GM12878 (cell line): ENCODE data around the gene TEKT2. TPM values are rescaled to one million over a fixed set of nuclear protein-coding genes. Genes with fewer than 3 reads are reported as not detected.

ENCODE experiments used
- ATAC-seq: fragments of 200-7000 bp; cut with Tn5 transposase; 3 replicates; pipeline ENCODE4 v1.9.1; 2020; ENCODE audit warnings: mild to moderate bottlenecking, moderate library complexity
- BruUV-seq: library from RNA; stranded (reverse); fragments of 400-500 nt; replicated peaks from 2 replicates; lab custom pipeline; 2021; lab: Mats Ljungman, UMichigan
- CTCF ChIA-PET: fragments of 300-600 bp; sonication (Branson Sonifier 250); formaldehyde crosslinking; extraction: SDS; loops from one replicate; lab custom pipeline; 2021; ENCODE audit warnings: inconsistent platforms; lab: Yijun Ruan, JAX
- POLR2A ChIA-PET: fragments of 350-600 bp; formaldehyde crosslinking; extraction: SDS; loops from one replicate; lab custom pipeline; 2021; ENCODE audit warnings: inconsistent platforms; lab: Charles Lee
- RAD21 ChIA-PET: fragments of 300-600 bp; sonication (Branson Sonifier 250); formaldehyde crosslinking; loops from one replicate; lab custom pipeline; 2023; ENCODE audit warnings: antibody characterized with exemption; ENCODE audit not compliant: unreplicated experiment; lab: Charles Lee
- SMC1A ChIA-PET: fragments of 300-600 bp; sonication (Branson Sonifier 250); formaldehyde crosslinking; loops from one replicate; lab custom pipeline; 2023; ENCODE audit not compliant: unreplicated experiment, uncharacterized antibody; lab: Charles Lee
- DNase-seq: peaks from one replicate; pipeline ENCODE4 v3.0.0-alpha.2; 2011; ENCODE audit warnings: low read depth, low spot score
- FAIRE-seq: peaks from 3 replicates; lab custom pipeline; 2011; peaks lifted over from hg19 to GRCh38; lab: Jason Lieb, UNC
- H2AFZ ChIP-seq: 2 replicates; pipeline ENCODE4 v1.6.0; 2011; ENCODE audit warnings: low read depth, low read length, control low read depth; ENCODE audit not compliant: control insufficient read depth
- H3K27ac ChIP-seq: 2 replicates; pipeline ENCODE4 v1.5.1; 2011; ENCODE audit warnings: control low read depth; ENCODE audit not compliant: control insufficient read depth, insufficient read depth
- H3K27me3 ChIP-seq, 2 experiments: replicated peaks in 1 of 2; 2 replicates each; pipeline versions ENCODE4 v1.6.0 to v1.6.1; 2011; ENCODE audit warnings: low read length in 1 of 2; ENCODE audit not compliant: control insufficient read depth in 2 of 2, insufficient read depth in 2 of 2
- H3K36me3 ChIP-seq, 2 experiments: 2 replicates each; pipeline ENCODE4 v1.5.1; 2011; ENCODE audit warnings: low read length in 1 of 2; ENCODE audit not compliant: control insufficient read depth in 2 of 2, insufficient read depth in 2 of 2
- H3K4me1 ChIP-seq: 2 replicates; pipeline ENCODE4 v1.6.1; 2011; ENCODE audit warnings: mild to moderate bottlenecking, low read length, moderate library complexity, mixed read lengths; ENCODE audit not compliant: control insufficient read depth, insufficient read depth
- H3K4me2 ChIP-seq: 2 replicates; pipeline ENCODE4 v1.6.0; 2011; ENCODE audit warnings: control low read depth; ENCODE audit not compliant: control insufficient read depth, insufficient read depth
- H3K4me3 ChIP-seq: fragments of 200-600 bp; sonication (generic); 2 replicates; pipeline ENCODE4 v1.5.1; 2016
- H3K79me2 ChIP-seq: 2 replicates; pipeline ENCODE4 v1.6.0; 2011; ENCODE audit warnings: low read length; ENCODE audit not compliant: control insufficient read depth, insufficient read depth
- H3K9ac ChIP-seq: 2 replicates; pipeline ENCODE4 v1.8.0; 2011; ENCODE audit warnings: low read length, control low read depth, mixed read lengths; ENCODE audit not compliant: control insufficient read depth, insufficient read depth
- H3K9me3 ChIP-seq: replicated peaks from 3 replicates; pipeline ENCODE4 v1.5.1; 2011; ENCODE audit warnings: mild to moderate bottlenecking, low read length; ENCODE audit not compliant: control insufficient read depth, insufficient read depth
- H4K20me1 ChIP-seq: 2 replicates; pipeline ENCODE4 v1.6.0; 2011; ENCODE audit not compliant: control insufficient read depth, insufficient read depth
- EGR1 ChIP-seq, 2 experiments: IDR thresholded peaks; 1 replicate in 1 of 2; 2 replicates in 1 of 2; pipeline ENCODE4 v1.6.1; 2011 to 2012; ENCODE audit warnings: low read depth in 2 of 2, low read length in 2 of 2, borderline replicate concordance in 1 of 2, mild to moderate bottlenecking in 1 of 2, moderate library complexity in 1 of 2
- ETV6 ChIP-seq, 2 experiments: fragments of 450-650 bp in 1 of 2; IDR thresholded peaks in 1 of 2; conservative IDR thresholded peaks in 1 of 2; 2 replicates each; pipeline ENCODE4 v1.6.1; 2014; ENCODE audit warnings: antibody characterized with exemption in 1 of 2, borderline replicate concordance in 1 of 2, low read depth in 1 of 2, mild to moderate bottlenecking in 1 of 2, moderate library complexity in 1 of 2
- MLLT1 ChIP-seq: fragments of 450-650 bp; IDR thresholded peaks from 2 replicates; pipeline ENCODE4 v1.6.1; 2016; ENCODE audit warnings: mild to moderate bottlenecking
- NR2C1 ChIP-seq: fragments of 450-650 bp; IDR thresholded peaks from 2 replicates; pipeline ENCODE4 v1.6.1; 2017; ENCODE audit warnings: antibody characterized with exemption, mild to moderate bottlenecking, moderate library complexity
- ZBTB33 ChIP-seq: fragments of 450-650 bp; IDR thresholded peaks from 2 replicates; pipeline ENCODE4 v1.6.1; 2017; ENCODE audit warnings: mild to moderate bottlenecking
- ZNF217 ChIP-seq: fragments of 450-650 bp; IDR thresholded peaks from 2 replicates; pipeline ENCODE4 v1.6.1; 2017; ENCODE audit warnings: antibody characterized with exemption, mild to moderate bottlenecking
- ZNF592 ChIP-seq: fragments of 450-650 bp; IDR thresholded peaks from 2 replicates; pipeline ENCODE4 v1.6.1; 2017; ENCODE audit warnings: mild to moderate bottlenecking, moderate library complexity
- WGBS: methylation state at CpG from one replicate; pipeline ENCODE4 v1.1.6; 2016; ENCODE audit warnings: low lambda C conversion rate; ENCODE audit not compliant: insufficient replicate concordance, insufficient coverage; ENCODE audit errors: missing lambda C conversion rate; 5-methylcytosine and 5-hydroxymethylcytosine counted together
- in situ Hi-C: fragments of 300-500 bp; cut with MboI; formaldehyde crosslinking; loops from 9 replicates; pipeline ENCODE4 v1.14.3; 2018; ENCODE audit warnings: mixed read lengths
- intact Hi-C: fragments of 100-400 bp; cut with micrococcal nuclease; formaldehyde crosslinking; loops from one replicate; pipeline ENCODE4 v1.14.2; 2022; ENCODE audit not compliant: unreplicated experiment
- polyA plus RNA-seq, 11 experiments: library from polyadenylated mRNA; depleted of rRNA in 4 of 11; unstranded in 6 of 11; stranded (reverse) in 5 of 11; fragments of >200 nt; fragmentation: Nextera tagmentation in 4 of 11; fragmentation: Illumina TruSeq in 1 of 11; extraction: Ambion mirVana in 4 of 11; extraction: Trizol in 1 of 11; gene quantifications; 1 replicate in 1 of 11; 2 replicates in 10 of 11; pipeline versions ENCODE4 v1.2.1 to v1.2.3, GENCODE V29; 2011 to 2016; ENCODE audit warnings: inconsistent platforms in 2 of 11, missing spikeins in 2 of 11, low read depth in 1 of 11
- total RNA-seq, 4 experiments: library from RNA; depleted of rRNA in 3 of 4; stranded (reverse); fragments of >200 nt in 3 of 4; fragmentation: Illumina TruSeq in 1 of 4; extraction: Trizol in 1 of 4; gene quantifications; 2 replicates each; pipeline versions ENCODE4 v1.2.1 to v1.2.3, GENCODE V29; 2013 to 2021

The TEKT2 gene
- total and polyA plus RNA-seq, 10 of the 15 experiments (the other 5 are each of a cell fraction or from before 2014, with no cell fraction given) = 0.07 to 0.13 TPM; not detected in 8

- FAIRE-seq = no peak
- POLR2A ChIA-PET = no interaction called here
- Histone ChIP-seq H3K27ac (no peak overlapping the region), H3K9ac (no peak overlapping the region), H2AFZ (no peak overlapping the region)
- SMC1A ChIA-PET = no interaction called here
- BruUV-seq = no TSS peak
- TF ChIP-seq NR2C1 (no peak), ZBTB33 (no peak)
- TF ChIP-seq, all 136 proteins: peak for 0
- WGBS = 71% methylated on average over 14 of the region's 14 CpGs
- Histone ChIP-seq H3K4me3 (no peak overlapping the region), H4K20me1 (no peaks in the 10 kb centered on the region), H3K4me1 (no peaks in the 10 kb centered on the region), H3K36me3 (no peaks in the 10 kb centered on the region), H3K4me2 (no peak overlapping the region), H3K27me3 (no peaks in the 10 kb centered on the region), H3K9me3 (no peaks in the 10 kb centered on the region), H3K79me2 (no peaks in the 10 kb centered on the region)
- no peak for DNase-seq
- no peak for ATAC-seq
- ChIA-PET RAD21 (no interaction called here), CTCF (no interaction called here)
- in situ Hi-C loops = loop anchor here (10.0 kb wide), 1 partner anchor 176 kb away; no protein-coding TSS in a partner anchor
- intact Hi-C loops = no loop called here
Measured at GRCh38 chr1:36108314-36108713, 24.4 kb downstream of the TEKT2 start.

GRCh38 chr1:36109041-36109679 lies 25.3 kb downstream of the TEKT2 start:
- no peak for DNase-seq
- in situ Hi-C loops = loop anchor here (10.0 kb wide), 1 partner anchor 176 kb away; no protein-coding TSS in a partner anchor
- Histone ChIP-seq H3K79me2 (no peaks in the 10 kb centered on the region), H3K27me3 (no peaks in the 10 kb centered on the region), H3K9ac (no peak overlapping the region), H3K4me1 (no peaks in the 10 kb centered on the region), H3K9me3 (no peaks in the 10 kb centered on the region), H3K36me3 (no peaks in the 10 kb centered on the region), H3K27ac (no peak overlapping the region), H3K4me3 (no peak overlapping the region), H4K20me1 (no peaks in the 10 kb centered on the region), H3K4me2 (no peak overlapping the region), H2AFZ (no peak overlapping the region)
- ATAC-seq = peak; percentile 42; the same call in 2 of the 3 replicates
- POLR2A ChIA-PET = no interaction called here
- CTCF ChIA-PET = interaction anchor here (0.6 to 1.6 kb wide), 2 partner anchors 26 to 463 kb away, joined by 5 read pairs; no protein-coding TSS in a partner anchor
- BruUV-seq = no TSS peak
- FAIRE-seq = no peak
- SMC1A ChIA-PET = interaction anchor here (1.1 kb wide), 1 partner anchor 23 kb away, joined by 3 read pairs; no protein-coding TSS in a partner anchor
- 29% methylated on average over 11 of the region's 11 CpGs for WGBS
- RAD21 ChIA-PET = interaction anchor here (1.3 kb wide), 1 partner anchor 26 kb away, joined by 4 read pairs; no protein-coding TSS in a partner anchor
- intact Hi-C loops = no loop called here
- TF ChIP-seq ETV6 (conservative IDR thresholded peaks at IDR 0.05 in 1 of 2, IDR thresholded peaks at IDR 0.05 in 1 of 2; ENCODE audit: borderline replicate concordance in 1 of 2, low read depth in 1 of 2) (no peak), EGR1 (IDR thresholded peaks at IDR 0.05; ENCODE audit: borderline replicate concordance in 1 of 2, low read depth in 2 of 2, low read length in 2 of 2) (no peak), ZNF592 (no peak), ZNF217 (no peak), MLLT1 (no peak)
